Trophoblast cell (in vitro differentiated cells and primary cell): ENCODE results near the gene PKD1.
"Not testable (repeated sequence)": the region's sequence is repeated elsewhere in the genome, so short reads cannot be mapped to it uniquely, and the experiment has no call there.

Experiments used
- DNase-seq, 2 donors: peaks; one replicate each; pipeline ENCODE4 v3.0.0-alpha.2; 2016
- H2AFZ ChIP-seq: 2 replicates; pipeline ENCODE4 v1.6.1; 2013; ENCODE audit warnings: low read length, moderate library complexity, mild to moderate bottlenecking; ENCODE audit not compliant: insufficient read depth, poor library complexity
- H2AK5ac ChIP-seq: 2 replicates; pipeline ENCODE4 v1.6.1; 2013; ENCODE audit warnings: mild to moderate bottlenecking, low read length
- H2BK120ac ChIP-seq: 2 replicates; pipeline ENCODE4 v1.6.1; 2013; ENCODE audit warnings: low read length, mild to moderate bottlenecking, moderate library complexity; ENCODE audit not compliant: insufficient read depth, poor library complexity
- H2BK12ac ChIP-seq: 2 replicates; pipeline ENCODE4 v1.6.1; 2013; ENCODE audit warnings: mild to moderate bottlenecking, low read length, moderate library complexity
- H2BK5ac ChIP-seq: 2 replicates; pipeline ENCODE4 v1.6.1; 2013; ENCODE audit warnings: low read length, low read depth, moderate library complexity, mild to moderate bottlenecking; ENCODE audit not compliant: poor library complexity
- H3K14ac ChIP-seq: 2 replicates; pipeline ENCODE4 v1.6.1; 2013; ENCODE audit warnings: mild to moderate bottlenecking, low read length
- H3K18ac ChIP-seq: 2 replicates; pipeline ENCODE4 v1.6.1; 2013; ENCODE audit warnings: mild to moderate bottlenecking, low read length
- H3K23ac ChIP-seq: 2 replicates; pipeline ENCODE4 v1.6.1; 2013; ENCODE audit warnings: low read length
- H3K27ac ChIP-seq: 2 replicates; pipeline ENCODE4 v1.5.1; 2013; ENCODE audit warnings: low read depth, mild to moderate bottlenecking, inconsistent platforms, low read length, moderate library complexity
- H3K27me3 ChIP-seq: 2 replicates; pipeline ENCODE4 v1.6.1; 2013; ENCODE audit warnings: inconsistent platforms, mild to moderate bottlenecking, low read length, moderate library complexity; ENCODE audit not compliant: insufficient read depth
- H3K36me3 ChIP-seq, 2 experiments: 1 replicate in 1 of 2; 2 replicates in 1 of 2; pipeline ENCODE4 v1.6.1; 2013; ENCODE audit warnings: low read length in 2 of 2, mild to moderate bottlenecking in 2 of 2, moderate library complexity in 1 of 2; ENCODE audit not compliant: insufficient read depth in 2 of 2, control insufficient read depth in 1 of 2
- H3K4ac ChIP-seq: 2 replicates; pipeline ENCODE4 v1.6.1; 2013; ENCODE audit warnings: low read depth, mild to moderate bottlenecking, low read length, moderate library complexity
- H3K4me1 ChIP-seq, 2 experiments: 1 replicate in 1 of 2; 2 replicates in 1 of 2; pipeline ENCODE4 v1.6.1; 2013; ENCODE audit warnings: low read length in 2 of 2, mild to moderate bottlenecking in 2 of 2, moderate library complexity in 1 of 2; ENCODE audit not compliant: insufficient read depth in 2 of 2, control insufficient read depth in 1 of 2
- H3K4me2 ChIP-seq: 2 replicates; pipeline ENCODE4 v1.6.1; 2013; ENCODE audit warnings: inconsistent platforms, mild to moderate bottlenecking, low read length, moderate library complexity
- H3K4me3 ChIP-seq: 2 replicates; pipeline ENCODE4 v1.5.1; 2013; ENCODE audit warnings: mild to moderate bottlenecking, low read depth, low read length, inconsistent platforms
- H3K79me1 ChIP-seq: one replicate; pipeline ENCODE4 v1.6.1; 2013; ENCODE audit warnings: low read length
- H3K79me2 ChIP-seq: 2 replicates; pipeline ENCODE4 v1.6.1; 2013; ENCODE audit warnings: low read length, mild to moderate bottlenecking; ENCODE audit not compliant: control insufficient read depth, insufficient read depth, poor library complexity
- H3K9ac ChIP-seq: 2 replicates; pipeline ENCODE4 v1.6.1; 2013; ENCODE audit warnings: mild to moderate bottlenecking, low read length
- H3K9me3 ChIP-seq: 2 replicates; pipeline ENCODE4 v1.6.1; 2013; ENCODE audit warnings: low read depth, mild to moderate bottlenecking, control low read depth, inconsistent platforms, low read length; ENCODE audit not compliant: insufficient read depth
- H4K12ac ChIP-seq: 2 replicates; pipeline ENCODE4 v1.6.1; 2013; ENCODE audit warnings: low read depth, mild to moderate bottlenecking, low read length, moderate library complexity
- H4K8ac ChIP-seq: 2 replicates; pipeline ENCODE4 v1.6.1; 2013; ENCODE audit warnings: low read depth, mild to moderate bottlenecking, low read length, moderate library complexity
- H4K91ac ChIP-seq: one replicate; pipeline ENCODE4 v1.6.1; 2013; ENCODE audit warnings: low read depth, mild to moderate bottlenecking, low read length, moderate library complexity
- WGBS: extraction: QIAGEN DNeasy Blood & Tissue Kit; methylation state at CpG from one replicate; pipeline ENCODE4 v1.1.7; 2013; ENCODE audit warnings: missing lambda C conversion rate; ENCODE audit not compliant: insufficient read length, insufficient coverage; ENCODE audit errors: extremely low coverage; 5-methylcytosine and 5-hydroxymethylcytosine counted together

The PKD1 gene

GRCh38 chr16:2104464-2104863 is 31.2 kb downstream of the PKD1 start:
- DNase-seq, H2BK12ac ChIP-seq, H3K9ac ChIP-seq, H3K4me3 ChIP-seq, H2BK5ac ChIP-seq, H4K8ac ChIP-seq, H3K79me1 ChIP-seq, H3K27ac ChIP-seq, H2AK5ac ChIP-seq, H3K27me3 ChIP-seq, H3K18ac ChIP-seq, H3K4me1 ChIP-seq, H2BK120ac ChIP-seq, H4K91ac ChIP-seq, H3K4me2 ChIP-seq, H2AFZ ChIP-seq, H3K4ac ChIP-seq, H3K23ac ChIP-seq, H3K79me2 ChIP-seq, H4K12ac ChIP-seq, H3K9me3 ChIP-seq, H3K14ac ChIP-seq: not testable (repeated sequence)
- H3K36me3 ChIP-seq = peaks cover 50 to 52% of the 10 kb centered on the region in 2 experiments
- no CpG with 5 or more reads among the region's 20 CpGs for WGBS

- H3K27me3 ChIP-seq = no peaks in the 10 kb centered on the region
- no peak overlapping the region for H3K14ac ChIP-seq
- no peak overlapping the region for H3K9ac ChIP-seq
- H3K4ac ChIP-seq = no peak overlapping the region
- no peaks in the 10 kb centered on the region for H3K79me2 ChIP-seq
- no peak overlapping the region for H2BK12ac ChIP-seq
- no peak overlapping the region for H4K91ac ChIP-seq
- no CpG with 5 or more reads among the region's 19 CpGs for WGBS
- no peak overlapping the region for H2AK5ac ChIP-seq
- DNase-seq = no peak
- H4K8ac ChIP-seq = no peak overlapping the region
- no peaks in the 10 kb centered on the region for H3K9me3 ChIP-seq
- no peak overlapping the region for H2BK5ac ChIP-seq
- H3K4me1 ChIP-seq = no peaks in the 10 kb centered on the region
- no peaks in the 10 kb centered on the region for H3K79me1 ChIP-seq
- H2AFZ ChIP-seq = no peak overlapping the region
- H3K4me2 ChIP-seq = no peak overlapping the region
- no peak overlapping the region for H3K4me3 ChIP-seq
- no peak overlapping the region for H4K12ac ChIP-seq
- H3K18ac ChIP-seq = no peak overlapping the region
- H3K23ac ChIP-seq = no peak overlapping the region
- H2BK120ac ChIP-seq = no peak overlapping the region
- no peak overlapping the region for H3K27ac ChIP-seq
- H3K36me3 ChIP-seq = peaks cover 42% of the 10 kb centered on the region in 2 experiments
Measured at GRCh38 chr16:2102471-2102870, 33.2 kb downstream of the PKD1 start.

DNA sequence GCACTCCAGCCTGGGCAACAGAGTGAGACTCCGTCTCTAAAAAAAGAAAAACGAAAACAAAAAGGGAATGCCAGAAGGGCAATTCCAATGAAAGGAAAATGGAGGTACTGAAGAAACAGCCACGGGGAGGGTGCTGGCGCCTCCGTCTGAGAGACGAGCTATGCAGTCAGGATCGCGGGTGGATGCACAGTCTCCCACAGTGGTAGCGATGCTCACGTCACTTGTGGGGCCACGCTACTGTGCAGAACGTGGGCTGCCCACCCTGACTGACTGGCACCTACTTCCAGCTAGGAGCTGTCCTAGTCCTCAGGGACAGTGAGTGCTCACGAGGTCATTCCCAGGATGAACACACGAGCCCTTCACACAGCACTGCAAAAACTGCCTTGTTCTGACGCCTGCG is 34.1 kb downstream of the PKD1 start:
- DNase-seq, H2AK5ac ChIP-seq, H3K18ac ChIP-seq, H3K14ac ChIP-seq, H3K4me2 ChIP-seq, H3K79me2 ChIP-seq, H3K9me3 ChIP-seq, H3K27me3 ChIP-seq, H2BK12ac ChIP-seq, H3K79me1 ChIP-seq, H2AFZ ChIP-seq, H4K8ac ChIP-seq, H3K4ac ChIP-seq, H3K4me1 ChIP-seq, H3K9ac ChIP-seq, H3K4me3 ChIP-seq, H2BK5ac ChIP-seq, H3K23ac ChIP-seq, H4K12ac ChIP-seq, H3K27ac ChIP-seq, H4K91ac ChIP-seq, H2BK120ac ChIP-seq: not testable (repeated sequence)
- WGBS = no CpG with 5 or more reads among the region's 16 CpGs
- peaks cover 47 to 48% of the 10 kb centered on the region in 2 experiments for H3K36me3 ChIP-seq

- not testable (repeated sequence) for H4K12ac ChIP-seq, H3K23ac ChIP-seq, H3K27me3 ChIP-seq, H3K79me2 ChIP-seq, H3K14ac ChIP-seq, H2AFZ ChIP-seq, H3K9me3 ChIP-seq, H4K91ac ChIP-seq, H4K8ac ChIP-seq, H2BK120ac ChIP-seq, H3K4me1 ChIP-seq, H3K4me3 ChIP-seq, H2BK12ac ChIP-seq, H3K9ac ChIP-seq, H2AK5ac ChIP-seq, H3K18ac ChIP-seq, H3K4me2 ChIP-seq, H3K4ac ChIP-seq, H3K79me1 ChIP-seq, H3K27ac ChIP-seq, DNase-seq, H2BK5ac ChIP-seq
- peaks cover 53 to 63% of the 10 kb centered on the region in 2 experiments for H3K36me3 ChIP-seq
- no CpG with 5 or more reads among the region's 14 CpGs for WGBS
Measured at GRCh38 chr16:2097689-2098088, 38.0 kb downstream of the PKD1 start.
